WERI-Rb-1 (cell line): Measurements from ENCODE around the gene SGCB.
A peak's percentile ranks its signal among the peaks of the same experiment; 100 is the strongest.
"Not testable (repeated sequence)": the region's sequence is repeated elsewhere in the genome, so short reads cannot be mapped to it uniquely, and the experiment has no call there.

Source experiments
- DNase-seq: peaks from one replicate; pipeline ENCODE4 v3.0.0-alpha.2; 2020
- H3K27ac ChIP-seq: fragments of 250-450 bp; sonication (Bioruptor Pico); 2 replicates; pipeline ENCODE4 v1.5.1; 2020; ENCODE audit warnings: mild to moderate bottlenecking, moderate library complexity
- H3K27me3 ChIP-seq: fragments of 250-450 bp; sonication (Bioruptor Pico); 2 replicates; pipeline ENCODE4 v1.5.1; 2021; ENCODE audit warnings: mild to moderate bottlenecking, low read depth, moderate library complexity; ENCODE audit not compliant: insufficient read depth, severe bottlenecking
- H3K36me3 ChIP-seq: fragments of 250-450 bp; sonication (Bioruptor Pico); 2 replicates; pipeline ENCODE4 v1.5.1; 2020; ENCODE audit warnings: mild to moderate bottlenecking, moderate library complexity
- H3K4me3 ChIP-seq: 2 replicates; pipeline ENCODE4 v1.5.1; 2011; ENCODE audit warnings: low read depth, mild to moderate bottlenecking, control low read depth, low read length
- H3K9me3 ChIP-seq: fragments of 250-450 bp; sonication (Bioruptor Pico); 2 replicates; pipeline ENCODE4 v1.5.1; 2021; ENCODE audit warnings: mild to moderate bottlenecking, moderate library complexity; ENCODE audit not compliant: severe bottlenecking
- CTCF ChIP-seq: IDR thresholded peaks from 2 replicates; pipeline ENCODE4 v1.5.1; 2011; ENCODE audit warnings: low read depth, mild to moderate bottlenecking, control low read depth, inconsistent platforms, low read length

Gene SGCB

GRCh38 chr4:52038103-52038912 is at the start of gene SGCB:
SGCB (minus strand) TSS chr4:52038299; CDS start chr4:52038259, 40 bp downstream.
- Histone ChIP-seq H3K27me3 (no peaks in the 10 kb centered on the region), H3K9me3 (no peaks in the 10 kb centered on the region), H3K27ac (peak within 1 kb of the TSS; percentile 45), H3K36me3 (peaks cover 3% of the 10 kb centered on the region; the same call in 1 of the 2 replicates), H3K4me3 (peak within 1 kb of the TSS; percentile 87)
- no peak for TF ChIP-seq CTCF
- DNase-seq, result peak; percentile 73

GRCh38 chr4:52086425-52086824 is 48.3 kb upstream of the SGCB start:
- not testable (repeated sequence) for DNase-seq, H3K36me3 ChIP-seq, H3K4me3 ChIP-seq, H3K27me3 ChIP-seq, H3K9me3 ChIP-seq, H3K27ac ChIP-seq

- Histone ChIP-seq H3K4me3 (no peak overlapping the region), H3K9me3 (no peaks in the 10 kb centered on the region), H3K27ac (no peak overlapping the region), H3K27me3 (no peaks in the 10 kb centered on the region), H3K36me3 (no peaks in the 10 kb centered on the region; the same call in none of the 2 replicates)
- no peak for TF ChIP-seq CTCF
- DNase-seq, result no peak
Observed at GRCh38 chr4:52081216-52081615, 43.1 kb upstream of the SGCB start.

GRCh38 chr4:52079659-52080058 is 41.6 kb upstream of the SGCB start:
- Histone ChIP-seq H3K4me3 (no peak overlapping the region), H3K27me3 (no peaks in the 10 kb centered on the region), H3K36me3 (no peaks in the 10 kb centered on the region; the same call in none of the 2 replicates), H3K9me3 (no peaks in the 10 kb centered on the region), H3K27ac (no peak overlapping the region)
- no peak for DNase-seq
- no peak for TF ChIP-seq CTCF

- Histone ChIP-seq H3K27me3 (no peaks in the 10 kb centered on the region), H3K36me3 (no peaks in the 10 kb centered on the region; the same call in none of the 2 replicates), H3K4me3 (peak overlapping the region; percentile 41), H3K9me3 (no peaks in the 10 kb centered on the region), H3K27ac (no peak overlapping the region)
- no peak for TF ChIP-seq CTCF
- DNase-seq, result peak; percentile 54
Observed at GRCh38 chr4:52076731-52077130, 38.6 kb upstream of the SGCB start.

- no peaks in the 10 kb centered on the region for H3K36me3 ChIP-seq
- no peak overlapping the region for H3K4me3 ChIP-seq
- no peaks in the 10 kb centered on the region for H3K9me3 ChIP-seq
- H3K27me3 ChIP-seq, result no peaks in the 10 kb centered on the region
- H3K27ac ChIP-seq, result no peak overlapping the region
- no peak for TF ChIP-seq CTCF
- no peak for DNase-seq
Observed at GRCh38 chr4:52071791-52072546, 33.9 kb upstream of the SGCB start.
